ENCODE results near the gene NRCAM.

DNA sequence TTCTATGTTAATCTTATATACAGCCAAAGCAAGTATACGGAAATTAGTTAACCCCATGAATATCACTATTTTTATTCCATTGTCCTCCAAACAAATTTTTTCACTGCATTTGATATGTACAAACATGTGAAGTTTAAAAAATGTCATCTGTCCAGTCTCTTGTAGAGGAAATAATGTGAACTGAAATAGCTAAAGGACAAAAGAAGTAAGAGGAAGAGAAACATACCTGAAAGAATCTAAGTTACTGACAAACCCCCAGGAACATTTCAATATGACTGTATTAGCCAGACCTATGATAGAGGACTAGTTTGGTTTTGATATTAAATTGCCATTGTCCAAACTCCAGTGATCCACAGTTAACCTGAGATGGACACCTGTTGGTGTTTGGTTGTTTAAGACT is 80.6 kb downstream of the NRCAM start:
- TF ChIP-seq, protein P1, sequence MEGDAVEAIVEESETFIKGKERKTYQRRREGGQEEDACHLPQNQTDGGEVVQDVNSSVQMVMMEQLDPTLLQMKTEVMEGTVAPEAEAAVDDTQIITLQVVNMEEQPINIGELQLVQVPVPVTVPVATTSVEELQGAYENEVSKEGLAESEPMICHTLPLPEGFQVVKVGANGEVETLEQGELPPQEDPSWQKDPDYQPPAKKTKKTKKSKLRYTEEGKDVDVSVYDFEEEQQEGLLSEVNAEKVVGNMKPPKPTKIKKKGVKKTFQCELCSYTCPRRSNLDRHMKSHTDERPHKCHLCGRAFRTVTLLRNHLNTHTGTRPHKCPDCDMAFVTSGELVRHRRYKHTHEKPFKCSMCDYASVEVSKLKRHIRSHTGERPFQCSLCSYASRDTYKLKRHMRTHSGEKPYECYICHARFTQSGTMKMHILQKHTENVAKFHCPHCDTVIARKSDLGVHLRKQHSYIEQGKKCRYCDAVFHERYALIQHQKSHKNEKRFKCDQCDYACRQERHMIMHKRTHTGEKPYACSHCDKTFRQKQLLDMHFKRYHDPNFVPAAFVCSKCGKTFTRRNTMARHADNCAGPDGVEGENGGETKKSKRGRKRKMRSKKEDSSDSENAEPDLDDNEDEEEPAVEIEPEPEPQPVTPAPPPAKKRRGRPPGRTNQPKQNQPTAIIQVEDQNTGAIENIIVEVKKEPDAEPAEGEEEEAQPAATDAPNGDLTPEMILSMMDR (optimal IDR thresholded peaks at IDR 0.05 in 1 of 3, IDR thresholded peaks at IDR 0.05 in 1 of 3, conservative IDR thresholded peaks at IDR 0.05 in 1 of 3; ENCODE audit: extremely low read depth in 1 of 3, insufficient read depth in 2 of 3, low read length in 3 of 3), result no peak
- no peak for TF ChIP-seq EZH2 (IDR thresholded peaks at IDR 0.05; ENCODE audit: low read length)

Data from keratinocyte (primary cell).